ENCODE results near the gene IL10RB.

IL10RB gene

DNA sequence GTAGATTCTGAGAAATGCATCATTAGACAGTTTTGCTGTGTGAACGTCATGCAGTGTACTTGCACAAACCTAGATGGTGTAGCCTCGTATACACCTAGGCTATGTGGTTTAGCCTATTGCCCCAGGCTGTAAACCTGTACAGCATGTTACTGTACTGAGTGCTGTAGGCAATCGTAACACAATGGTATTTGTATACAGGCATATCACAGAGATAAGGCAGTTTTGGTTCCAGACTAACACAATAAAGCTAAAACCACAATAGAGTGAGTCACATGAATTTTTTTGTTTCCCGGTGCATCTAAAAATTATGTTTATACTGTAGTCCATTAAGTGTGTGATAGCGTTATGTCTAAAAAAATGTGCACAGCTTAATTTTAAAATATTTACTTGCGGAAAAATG is 6.9 kb downstream of the IL10RB start:
- Histone ChIP-seq H3K9me3 (ENCODE audit: insufficient read depth, low read length) (no peaks in the 10 kb centered on the region), H4K20me1 (ENCODE audit: insufficient read depth, low read length) (peaks cover 3% of the 10 kb centered on the region; the same call in 1 of the 2 replicates), H3K27ac (ENCODE audit: low read length) (no peak overlapping the region), H3K79me2 (ENCODE audit: low read length) (peaks cover 2% of the 10 kb centered on the region), H3K27me3 (ENCODE audit: low read depth, low read length) (no peaks in the 10 kb centered on the region), H3K9ac (ENCODE audit: low read length) (no peak overlapping the region), H3K4me1 (ENCODE audit: low read length) (peaks cover 20% of the 10 kb centered on the region), H2AFZ (ENCODE audit: low read depth, low read length) (no peak overlapping the region), H3K4me3 (ENCODE audit: low read length) (no peak overlapping the region), H3K4me2 (ENCODE audit: low read length) (no peak overlapping the region), H3K36me3 (replicated peaks; ENCODE audit: low read depth, low read length) (peaks cover 33% of the 10 kb centered on the region)
- TF ChIP-seq, protein P1, sequence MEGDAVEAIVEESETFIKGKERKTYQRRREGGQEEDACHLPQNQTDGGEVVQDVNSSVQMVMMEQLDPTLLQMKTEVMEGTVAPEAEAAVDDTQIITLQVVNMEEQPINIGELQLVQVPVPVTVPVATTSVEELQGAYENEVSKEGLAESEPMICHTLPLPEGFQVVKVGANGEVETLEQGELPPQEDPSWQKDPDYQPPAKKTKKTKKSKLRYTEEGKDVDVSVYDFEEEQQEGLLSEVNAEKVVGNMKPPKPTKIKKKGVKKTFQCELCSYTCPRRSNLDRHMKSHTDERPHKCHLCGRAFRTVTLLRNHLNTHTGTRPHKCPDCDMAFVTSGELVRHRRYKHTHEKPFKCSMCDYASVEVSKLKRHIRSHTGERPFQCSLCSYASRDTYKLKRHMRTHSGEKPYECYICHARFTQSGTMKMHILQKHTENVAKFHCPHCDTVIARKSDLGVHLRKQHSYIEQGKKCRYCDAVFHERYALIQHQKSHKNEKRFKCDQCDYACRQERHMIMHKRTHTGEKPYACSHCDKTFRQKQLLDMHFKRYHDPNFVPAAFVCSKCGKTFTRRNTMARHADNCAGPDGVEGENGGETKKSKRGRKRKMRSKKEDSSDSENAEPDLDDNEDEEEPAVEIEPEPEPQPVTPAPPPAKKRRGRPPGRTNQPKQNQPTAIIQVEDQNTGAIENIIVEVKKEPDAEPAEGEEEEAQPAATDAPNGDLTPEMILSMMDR (IDR thresholded peaks at IDR 0.05; ENCODE audit: low read depth, low read length): no peak
- no peak for TF ChIP-seq EZH2phosphoT487 (IDR thresholded peaks at IDR 0.05; ENCODE audit: low read depth)

DNA sequence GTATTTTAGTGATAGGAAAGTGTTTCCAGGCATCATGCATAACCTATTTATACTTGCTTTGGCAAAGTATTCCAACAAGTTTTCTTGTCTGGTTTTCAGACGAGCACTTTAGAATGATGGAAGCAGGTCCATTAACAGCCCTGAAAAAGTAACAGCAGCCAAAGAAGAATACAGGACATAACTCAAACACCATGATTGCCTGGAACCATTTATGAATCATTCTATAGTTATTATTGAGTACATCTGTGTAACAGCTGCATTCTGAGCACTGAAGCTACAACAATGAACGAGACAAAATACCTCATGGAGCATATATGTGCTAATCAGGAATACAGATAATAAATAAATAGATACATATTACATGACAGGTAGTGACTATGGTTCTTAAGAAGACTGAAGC is 12.6 kb downstream of the IL10RB start:
- Histone ChIP-seq H3K9me3 (ENCODE audit: insufficient read depth, low read length) (0 out of 2 replicates have a peak, but pooled peaks cover 4% of the 10 kb centered on the region), H3K9ac (ENCODE audit: low read length) (no peak overlapping the region), H2AFZ (ENCODE audit: low read depth, low read length) (no peak overlapping the region), H3K4me1 (ENCODE audit: low read length) (no peaks in the 10 kb centered on the region), H4K20me1 (ENCODE audit: insufficient read depth, low read length) (no peaks in the 10 kb centered on the region), H3K4me2 (ENCODE audit: low read length) (no peak overlapping the region), H3K36me3 (replicated peaks; ENCODE audit: low read depth, low read length) (peaks cover 52% of the 10 kb centered on the region), H3K79me2 (ENCODE audit: low read length) (no peaks in the 10 kb centered on the region), H3K27me3 (ENCODE audit: low read depth, low read length) (no peaks in the 10 kb centered on the region), H3K27ac (ENCODE audit: low read length) (no peak overlapping the region), H3K4me3 (ENCODE audit: low read length) (no peak overlapping the region)
- TF ChIP-seq, protein P1 (IDR thresholded peaks at IDR 0.05; ENCODE audit: low read depth, low read length): no peak
- TF ChIP-seq EZH2phosphoT487 (IDR thresholded peaks at IDR 0.05; ENCODE audit: low read depth): no peak

- H3K27me3 ChIP-seq (ENCODE audit: low read depth, low read length): no peaks in the 10 kb centered on the region
- H3K79me2 ChIP-seq (ENCODE audit: low read length): no peaks in the 10 kb centered on the region
- H3K4me2 ChIP-seq (ENCODE audit: low read length): no peak overlapping the region
- H3K9ac ChIP-seq (ENCODE audit: low read length): no peak overlapping the region
- no peaks in the 10 kb centered on the region for H3K4me1 ChIP-seq (ENCODE audit: low read length)
- no peak overlapping the region for H3K4me3 ChIP-seq (ENCODE audit: low read length)
- peaks cover 53% of the 10 kb centered on the region for H3K36me3 ChIP-seq (replicated peaks; ENCODE audit: low read depth, low read length)
- H2AFZ ChIP-seq (ENCODE audit: low read depth, low read length): no peak overlapping the region
- no peak overlapping the region for H3K27ac ChIP-seq (ENCODE audit: low read length)
- TF ChIP-seq, protein P1 (IDR thresholded peaks at IDR 0.05; ENCODE audit: low read depth, low read length): no peak
- TF ChIP-seq EZH2phosphoT487 (IDR thresholded peaks at IDR 0.05; ENCODE audit: low read depth): no peak
- H3K9me3 ChIP-seq (ENCODE audit: insufficient read depth, low read length): 0 out of 2 replicates have a peak, but pooled peaks cover 4% of the 10 kb centered on the region
- no peaks in the 10 kb centered on the region for H4K20me1 ChIP-seq (ENCODE audit: insufficient read depth, low read length)
Observed at GRCh38 chr21:33279330-33279820, 13.2 kb downstream of the IL10RB start.

DNA sequence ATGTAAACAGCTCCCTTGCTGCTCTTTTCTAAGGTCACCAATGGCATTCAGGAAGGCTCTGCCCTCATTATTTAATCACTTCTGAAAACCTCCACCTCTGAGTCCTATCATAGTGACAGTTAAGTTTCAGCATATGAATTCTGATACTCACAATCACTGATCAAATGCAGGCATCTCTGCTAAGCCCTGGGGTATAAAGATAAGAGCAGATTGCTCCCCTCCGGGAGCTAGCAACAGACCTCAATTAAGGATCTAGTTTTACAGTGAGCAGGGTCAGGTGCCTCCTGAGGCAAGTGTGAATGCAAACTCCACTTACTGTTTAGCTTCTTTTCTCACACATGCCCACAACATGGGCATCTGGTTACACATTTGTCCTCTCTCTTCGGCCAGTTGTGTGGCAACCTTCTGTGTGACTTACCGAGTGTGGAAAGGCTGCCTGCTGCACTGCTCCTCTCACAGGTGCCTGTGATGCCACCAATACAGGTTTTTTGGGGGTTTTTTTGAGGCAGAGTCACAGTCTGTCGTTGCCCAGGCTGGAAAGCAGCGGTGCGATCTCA is 15.0 kb downstream of the IL10RB start:
- Histone ChIP-seq H3K4me1 (ENCODE audit: low read length) (no peaks in the 10 kb centered on the region), H3K4me3 (ENCODE audit: low read length) (no peak overlapping the region), H2AFZ (ENCODE audit: low read depth, low read length) (no peak overlapping the region), H4K20me1 (ENCODE audit: insufficient read depth, low read length) (no peaks in the 10 kb centered on the region), H3K79me2 (ENCODE audit: low read length) (no peaks in the 10 kb centered on the region), H3K9ac (ENCODE audit: low read length) (no peak overlapping the region), H3K27me3 (ENCODE audit: low read depth, low read length) (no peaks in the 10 kb centered on the region), H3K36me3 (replicated peaks; ENCODE audit: low read depth, low read length) (peaks cover 51% of the 10 kb centered on the region), H3K9me3 (ENCODE audit: insufficient read depth, low read length) (0 out of 2 replicates have a peak, but pooled peaks cover 4% of the 10 kb centered on the region), H3K27ac (ENCODE audit: low read length) (no peak overlapping the region), H3K4me2 (ENCODE audit: low read length) (no peak overlapping the region)
- TF ChIP-seq EZH2phosphoT487 (IDR thresholded peaks at IDR 0.05; ENCODE audit: low read depth): no peak
- TF ChIP-seq, protein P1 (IDR thresholded peaks at IDR 0.05; ENCODE audit: low read depth, low read length): no peak

Data from OCI-LY3 (cell line).